WTC11 (cell line): ENCODE measurements around the gene OR1C1. TPM values are rescaled to one million over a fixed set of nuclear protein-coding genes. Genes with fewer than 3 reads are reported as not detected.
"Not testable (repeated sequence)": the region's sequence is repeated elsewhere in the genome, so short reads cannot be mapped to it uniquely, and the experiment has no call there.

Experiments
- ATAC-seq: fragments of 200-7000 bp; cut with Tn5 transposase; 2 replicates; pipeline ENCODE4 v1.10.0; 2021; ENCODE audit warnings: mild to moderate bottlenecking, moderate library complexity
- CTCF ChIA-PET: fragments of 300-600 bp; sonication (Branson Sonifier 250); formaldehyde crosslinking; loops from one replicate; lab custom pipeline; 2021; ENCODE audit warnings: antibody characterized with exemption; lab: Charles Lee
- POLR2A ChIA-PET: fragments of 350-600 bp; sonication (Branson Sonifier 250); formaldehyde crosslinking; loops from one replicate; lab custom pipeline; 2021; ENCODE audit warnings: antibody characterized with exemption; lab: Charles Lee
- DNase-seq: peaks from one replicate; pipeline ENCODE4 v3.0.0; 2021; ENCODE audit warnings: low spot score
- H3K27ac Mint-ChIP-seq: 2 replicates; pipeline ENCODE4 v1.8.0; 2021; ENCODE audit warnings: mixed read lengths
- H3K27me3 Mint-ChIP-seq: 2 replicates; pipeline ENCODE4 v1.8.0; 2021; ENCODE audit warnings: low read depth, mild to moderate bottlenecking, moderate library complexity, mixed read lengths
- H3K36me3 Mint-ChIP-seq: 2 replicates; pipeline ENCODE4 v1.8.0; 2021; ENCODE audit warnings: mixed read lengths
- H3K4me1 Mint-ChIP-seq: 2 replicates; pipeline ENCODE4 v1.8.0; 2022; ENCODE audit warnings: mixed read lengths
- H3K4me3 Mint-ChIP-seq: 2 replicates; pipeline ENCODE4 v1.8.0; 2021; ENCODE audit warnings: mild to moderate bottlenecking, moderate library complexity, mixed read lengths
- H3K9me3 Mint-ChIP-seq: 2 replicates; pipeline ENCODE4 v1.8.0; 2021; ENCODE audit warnings: mixed read lengths
- total RNA-seq: library from RNA; stranded (reverse); gene quantifications from 3 replicates; pipeline ENCODE4 v1.2.3, GENCODE V29; 2021

The OR1C1 gene
- total RNA-seq, 1 experiment from 2014 or later, result not detected

DNA sequence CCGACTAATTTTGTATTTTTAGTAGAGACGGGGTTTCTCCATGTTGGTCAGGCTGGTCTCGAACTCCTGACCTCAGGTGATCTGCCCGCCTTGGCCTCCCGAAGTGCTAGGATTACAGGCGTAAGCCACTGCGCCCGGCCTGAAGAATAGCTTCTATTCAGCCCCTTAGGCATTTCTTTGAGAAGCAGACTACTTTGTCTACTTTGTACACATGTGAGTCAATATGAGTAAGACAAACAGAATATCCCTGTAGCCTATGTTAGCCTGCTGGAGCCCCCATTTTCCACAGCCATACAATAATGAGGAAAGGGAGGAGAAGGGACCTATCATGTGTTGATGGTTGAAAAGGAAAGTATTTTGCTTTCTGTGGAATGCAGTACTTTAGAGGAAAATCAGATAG, 49.7 kb downstream of the OR1C1 start:
- H3K27ac Mint-ChIP-seq, H3K4me1 Mint-ChIP-seq, H3K27me3 Mint-ChIP-seq, H3K4me3 Mint-ChIP-seq, POLR2A ChIA-PET, ATAC-seq, CTCF ChIA-PET, DNase-seq: not testable (repeated sequence)
- Mint-ChIP-seq H3K36me3 (peaks cover 16% of the 10 kb centered on the region), H3K9me3 (peaks cover 66% of the 10 kb centered on the region)

Other genes starting within 250 kb of the OR1C1 start
- not detected in 3 replicates for gene OR2C3, start 224.1 kb downstream of the OR1C1 start, total RNA-seq
- not detected in 3 replicates for gene GCSAML, start 211.4 kb downstream of the OR1C1 start, total RNA-seq
- not detected in 3 replicates for gene OR2G2, start 172.2 kb downstream of the OR1C1 start, total RNA-seq
- gene OR2G3, start 155.0 kb downstream of the OR1C1 start, total RNA-seq, result not detected in 3 replicates
- gene OR13G1, start 80.8 kb downstream of the OR1C1 start, total RNA-seq, result not detected in 3 replicates
- gene OR6F1, start 43.9 kb downstream of the OR1C1 start, total RNA-seq, result not detected in 3 replicates
- not detected in 3 replicates for gene OR14K1, start 21.9 kb downstream of the OR1C1 start, total RNA-seq
- not detected in 3 replicates for gene OR14A2, start 12.4 kb downstream of the OR1C1 start, total RNA-seq
- gene OR14A16, start 63.6 kb upstream of the OR1C1 start, total RNA-seq, result 0.17 to 0.18 TPM in 2 of 3 replicates, not detected in the other
- gene OR11L1, start 81.3 kb upstream of the OR1C1 start, total RNA-seq, result not detected in 3 replicates
- gene TRIM58, start 96.6 kb upstream of the OR1C1 start, total RNA-seq, result 1.0 to 1.9 TPM (median 1.6 TPM) in 3 replicates
- 0.17 to 0.41 TPM (median 0.32 TPM) in 3 replicates for gene OR2W3, start 135.0 kb upstream of the OR1C1 start, total RNA-seq
- not detected in 3 replicates for gene OR2T8, start 159.7 kb upstream of the OR1C1 start, total RNA-seq
- not detected in 3 replicates for gene OR2AJ1, start 164.3 kb upstream of the OR1C1 start, total RNA-seq
- gene OR2L8, start 188.3 kb upstream of the OR1C1 start, total RNA-seq, result not detected in 3 replicates
- not detected in 3 replicates for gene OR2AK2, start 204.7 kb upstream of the OR1C1 start, total RNA-seq